ENCODE results near the gene EPS15. TPM values are rescaled to one million over a fixed set of nuclear protein-coding genes. Genes with fewer than 3 reads are reported as not detected.
"Not testable (repeated sequence)": the region's sequence is repeated elsewhere in the genome, so short reads cannot be mapped to it uniquely, and the experiment has no call there.

EPS15 gene
- total RNA-seq, 1 donor from 2014 or later = 81.4 TPM

DNA sequence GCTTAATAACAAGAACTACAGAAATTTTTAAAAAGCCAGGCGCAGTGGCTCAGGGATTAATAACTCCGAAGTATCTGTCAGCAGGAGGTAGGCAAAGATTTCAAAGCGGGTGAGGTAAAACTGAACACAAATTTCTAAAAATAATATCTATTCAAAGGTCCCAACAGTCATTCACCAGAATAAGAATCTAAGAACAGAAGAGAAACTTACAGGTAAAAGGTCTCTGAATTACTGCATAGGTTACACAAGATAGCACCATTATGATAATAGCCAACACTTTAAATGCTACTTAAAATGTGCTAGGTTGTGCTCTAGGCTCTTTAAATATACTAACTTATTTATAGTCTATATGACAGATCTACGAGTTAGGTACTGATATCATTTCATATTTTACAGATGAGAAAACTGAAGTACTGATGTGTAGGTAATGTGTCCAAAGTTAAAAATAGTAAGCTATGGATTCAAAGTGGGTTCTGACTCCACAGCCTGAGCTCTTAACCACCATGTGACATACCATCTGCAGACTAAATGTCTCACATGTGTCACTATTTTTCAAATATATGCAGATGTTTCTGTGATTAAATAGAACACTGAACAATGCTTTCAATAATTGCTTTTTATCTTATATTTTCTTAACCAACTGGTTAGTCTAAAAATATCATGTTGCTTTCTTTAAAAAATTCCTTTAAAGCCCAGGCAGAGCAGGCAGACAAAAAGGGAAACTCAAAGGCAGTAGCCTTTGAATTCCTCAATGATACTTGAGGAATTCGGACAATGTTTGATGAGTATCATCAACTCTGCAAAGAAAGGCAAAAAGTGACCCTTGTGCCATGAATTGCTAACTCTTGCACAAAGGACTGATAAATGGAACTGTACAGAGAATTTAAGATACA is 108.3 kb downstream of the EPS15 start:
- peak; percentile 14 for TF ChIP-seq CTCF (IDR thresholded peaks at IDR 0.05)
- H3K4me1 Mint-ChIP-seq (ENCODE audit: low read depth) = peaks cover 49% of the 10 kb centered on the region
- H3K4me3 Mint-ChIP-seq (ENCODE audit: unreplicated experiment) = peak overlapping the region; percentile 23
- peak overlapping the region; percentile 82 for H3K27ac Mint-ChIP-seq (ENCODE audit: unreplicated experiment)
- DNase-seq (ENCODE audit: low spot score) = no peak
- H3K36me3 Mint-ChIP-seq (ENCODE audit: low read depth) = peaks cover 23% of the 10 kb centered on the region
- H3K9me3 Mint-ChIP-seq (ENCODE audit: low read depth) = no peaks in the 10 kb centered on the region
- no peaks in the 10 kb centered on the region for H3K27me3 Mint-ChIP-seq (ENCODE audit: low read depth)

GRCh38 chr1:51409755-51410541 is 109.1 kb downstream of the EPS15 start:
- peaks cover 27% of the 10 kb centered on the region for H3K36me3 Mint-ChIP-seq (ENCODE audit: low read depth)

DNA sequence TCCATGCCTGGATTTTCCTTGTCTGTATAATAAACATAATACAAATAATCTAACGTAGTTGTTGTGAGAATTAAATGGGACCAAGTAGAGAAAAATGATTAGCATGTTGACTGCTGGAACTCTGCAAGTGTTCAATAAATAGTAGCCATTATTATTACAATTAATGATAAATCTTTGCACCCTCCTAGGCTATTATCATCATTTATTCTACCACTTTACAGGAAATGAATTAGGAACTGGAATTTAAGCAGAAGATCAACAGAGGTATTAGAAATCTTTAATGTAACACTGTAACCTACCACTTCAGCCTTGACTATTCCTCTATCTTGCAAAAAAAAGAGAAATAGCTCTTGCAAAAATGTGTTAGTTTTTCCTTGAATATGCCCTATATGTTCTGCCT is 126.8 kb downstream of the EPS15 start:
- H3K27me3 Mint-ChIP-seq (ENCODE audit: low read depth) = no peaks in the 10 kb centered on the region
- peaks cover 21% of the 10 kb centered on the region for H3K36me3 Mint-ChIP-seq (ENCODE audit: low read depth)
- no peak overlapping the region for H3K27ac Mint-ChIP-seq (ENCODE audit: unreplicated experiment)
- H3K9me3 Mint-ChIP-seq (ENCODE audit: low read depth) = no peaks in the 10 kb centered on the region
- H3K4me1 Mint-ChIP-seq (ENCODE audit: low read depth) = no peaks in the 10 kb centered on the region
- DNase-seq (ENCODE audit: low spot score) = no peak
- no peak for TF ChIP-seq CTCF (IDR thresholded peaks at IDR 0.05)
- no peak overlapping the region for H3K4me3 Mint-ChIP-seq (ENCODE audit: unreplicated experiment)

More at GRCh38 chr1:51409755-51410541, 109.1 kb downstream of the EPS15 start:
- DNase-seq (ENCODE audit: low spot score); H3K27me3 Mint-ChIP-seq (ENCODE audit: low read depth); H3K9me3 Mint-ChIP-seq (ENCODE audit: low read depth): not testable (repeated sequence)
- Mint-ChIP-seq H3K4me3 (ENCODE audit: unreplicated experiment) (peak overlapping the region; percentile 23), H3K27ac (ENCODE audit: unreplicated experiment) (peak overlapping the region; percentile 82), H3K4me1 (ENCODE audit: low read depth) (peaks cover 44% of the 10 kb centered on the region)

- H3K27me3 Mint-ChIP-seq (ENCODE audit: low read depth); H3K9me3 Mint-ChIP-seq (ENCODE audit: low read depth): not testable (repeated sequence)
- H3K36me3 Mint-ChIP-seq (ENCODE audit: low read depth) = peaks cover 27% of the 10 kb centered on the region
Measured at GRCh38 chr1:51390641-51391040, 128.4 kb downstream of the EPS15 start.

DNA sequence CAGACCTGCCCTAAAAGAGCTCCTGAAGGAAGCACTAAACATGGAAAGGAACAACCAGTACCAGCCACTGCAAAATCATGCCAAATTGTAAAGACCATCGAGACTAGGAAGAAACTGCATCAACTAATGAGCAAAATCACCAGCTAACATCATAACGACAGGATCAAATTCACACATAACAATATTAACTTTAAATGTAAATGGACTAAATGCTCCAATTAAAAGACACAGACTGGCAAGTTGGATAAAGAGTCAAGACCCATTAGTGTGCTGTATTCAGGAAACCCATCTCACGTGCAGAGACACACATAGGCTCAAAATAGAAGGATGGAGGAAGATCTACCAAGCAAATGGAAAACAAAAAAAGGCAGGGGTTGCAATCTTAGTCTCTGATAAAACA is 131.8 kb downstream of the EPS15 start:
- not testable (repeated sequence) for H3K4me3 Mint-ChIP-seq (ENCODE audit: unreplicated experiment); H3K4me1 Mint-ChIP-seq (ENCODE audit: low read depth); DNase-seq (ENCODE audit: low spot score); H3K27me3 Mint-ChIP-seq (ENCODE audit: low read depth); H3K27ac Mint-ChIP-seq (ENCODE audit: unreplicated experiment)
- Mint-ChIP-seq H3K9me3 (ENCODE audit: low read depth) (peaks cover 21% of the 10 kb centered on the region), H3K36me3 (ENCODE audit: low read depth) (peaks cover 41% of the 10 kb centered on the region)

More at GRCh38 chr1:51390641-51391040, 128.4 kb downstream of the EPS15 start:
- DNase-seq (ENCODE audit: low spot score); H3K4me1 Mint-ChIP-seq (ENCODE audit: low read depth); H3K4me3 Mint-ChIP-seq (ENCODE audit: unreplicated experiment); H3K27ac Mint-ChIP-seq (ENCODE audit: unreplicated experiment): not testable (repeated sequence)

- peaks cover 43% of the 10 kb centered on the region for H3K36me3 Mint-ChIP-seq (ENCODE audit: low read depth)
- not testable (repeated sequence) for H3K4me3 Mint-ChIP-seq (ENCODE audit: unreplicated experiment); H3K27me3 Mint-ChIP-seq (ENCODE audit: low read depth); H3K4me1 Mint-ChIP-seq (ENCODE audit: low read depth); H3K27ac Mint-ChIP-seq (ENCODE audit: unreplicated experiment); DNase-seq (ENCODE audit: low spot score)
- H3K9me3 Mint-ChIP-seq (ENCODE audit: low read depth) = peaks cover 21% of the 10 kb centered on the region
Measured at GRCh38 chr1:51386259-51386658, 132.8 kb downstream of the EPS15 start.

- Mint-ChIP-seq H3K9me3 (ENCODE audit: low read depth) (peaks cover 21% of the 10 kb centered on the region), H3K4me1 (ENCODE audit: low read depth) (peaks cover 10% of the 10 kb centered on the region), H3K27ac (ENCODE audit: unreplicated experiment) (no peak overlapping the region), H3K36me3 (ENCODE audit: low read depth) (peaks cover 45% of the 10 kb centered on the region), H3K27me3 (ENCODE audit: low read depth) (no peaks in the 10 kb centered on the region), H3K4me3 (ENCODE audit: unreplicated experiment) (no peak overlapping the region)
- no peak for TF ChIP-seq CTCF (IDR thresholded peaks at IDR 0.05)
- DNase-seq (ENCODE audit: low spot score) = no peak
Measured at GRCh38 chr1:51385776-51386175, 133.3 kb downstream of the EPS15 start.
